Measurements from ENCODE around the gene TOR1AIP2. TPM values are rescaled to one million over a fixed set of nuclear protein-coding genes. Genes with fewer than 3 reads are reported as not detected.

The TOR1AIP2 gene
- total RNA-seq, 1 experiment from 2014 or later = 28.9 TPM

- CTCF ChIA-PET = no interaction called here
These were observed 83.5 kb downstream of the TOR1AIP2 start for GRCh38 chr1:179794146-179794545.

GRCh38 chr1:179793281-179793680, 84.3 kb downstream of the TOR1AIP2 start:
- Histone ChIP-seq H3K9ac (ENCODE audit: low read length) (no peak overlapping the region), H3K4me3 (ENCODE audit: low read length) (no peak overlapping the region), H3K9me3 (ENCODE audit: low read length) (no peaks in the 10 kb centered on the region), H3K27ac (ENCODE audit: low read length) (no peak overlapping the region), H3K36me3 (ENCODE audit: low read depth, low read length) (no peaks in the 10 kb centered on the region), H3K9me2 (replicated peaks; ENCODE audit: low read length) (no peaks in the 10 kb centered on the region), H3K4me1 (ENCODE audit: insufficient read depth, low read length) (no peaks in the 10 kb centered on the region), H3K4me2 (ENCODE audit: low read length) (no peak overlapping the region), H4K20me1 (ENCODE audit: low read length) (no peaks in the 10 kb centered on the region), H3F3A (ENCODE audit: low read length, unreplicated experiment) (no peaks in the 10 kb centered on the region), H3K79me2 (ENCODE audit: low read length) (no peaks in the 10 kb centered on the region), H2AFZ (ENCODE audit: low read length) (no peak overlapping the region), H3K27me3 (ENCODE audit: low read length) (no peaks in the 10 kb centered on the region)
- POLR2A ChIA-PET (ENCODE audit: unreplicated experiment) = no interaction called here
- DNase-seq = no peak
- no TSS peak for BruUV-seq (replicated peaks)
- intact Hi-C loops (cut with micrococcal nuclease) = no loop called here
- TF ChIP-seq EZH2 (IDR thresholded peaks at IDR 0.05; ENCODE audit: low read length, unreplicated experiment) (no peak), EZH2phosphoT487 (IDR thresholded peaks at IDR 0.05; ENCODE audit: borderline replicate concordance, low read length) (no peak), CTCF (conservative IDR thresholded peaks at IDR 0.05; ENCODE audit: low read depth, low read length) (no peak)
- no peak for ATAC-seq
- CTCF ChIA-PET = no interaction called here

More at GRCh38 chr1:179794146-179794545, 83.5 kb downstream of the TOR1AIP2 start:
- Histone ChIP-seq H3K27me3 (ENCODE audit: low read length) (no peaks in the 10 kb centered on the region), H3K9me3 (ENCODE audit: low read length) (no peaks in the 10 kb centered on the region), H3K36me3 (ENCODE audit: low read depth, low read length) (no peaks in the 10 kb centered on the region), H3K79me2 (ENCODE audit: low read length) (no peaks in the 10 kb centered on the region), H4K20me1 (ENCODE audit: low read length) (no peaks in the 10 kb centered on the region), H3K9ac (ENCODE audit: low read length) (no peak overlapping the region), H3F3A (ENCODE audit: low read length, unreplicated experiment) (no peaks in the 10 kb centered on the region), H2AFZ (ENCODE audit: low read length) (no peak overlapping the region), H3K27ac (ENCODE audit: low read length) (no peak overlapping the region), H3K4me1 (ENCODE audit: insufficient read depth, low read length) (no peaks in the 10 kb centered on the region), H3K9me2 (replicated peaks; ENCODE audit: low read length) (no peaks in the 10 kb centered on the region), H3K4me3 (ENCODE audit: low read length) (no peak overlapping the region), H3K4me2 (ENCODE audit: low read length) (no peak overlapping the region)
- DNase-seq (no peak), ATAC-seq (no peak)
- POLR2A ChIA-PET (ENCODE audit: unreplicated experiment) = no interaction called here
- BruUV-seq (replicated peaks) = no TSS peak
- intact Hi-C loops (cut with micrococcal nuclease) = no loop called here
- no peak for TF ChIP-seq EZH2phosphoT487 (IDR thresholded peaks at IDR 0.05; ENCODE audit: borderline replicate concordance, low read length)
- no peak for TF ChIP-seq EZH2 (IDR thresholded peaks at IDR 0.05; ENCODE audit: low read length, unreplicated experiment)
- no peak for TF ChIP-seq CTCF (conservative IDR thresholded peaks at IDR 0.05; ENCODE audit: low read depth, low read length)

Other genes with a start within 250 kb of the TOR1AIP2 start
- gene FAM163A, start 134.5 kb downstream of the TOR1AIP2 start, total RNA-seq (2014; rRNA removed) = not detected in 2 replicates
- gene TOR1AIP1, start 4.5 kb upstream of the TOR1AIP2 start, total RNA-seq (2014; rRNA removed) = 14.8 and 21.3 TPM in 2 replicates
- gene CEP350, start 77.0 kb upstream of the TOR1AIP2 start, total RNA-seq (2014; rRNA removed) = 17.1 and 17.8 TPM in 2 replicates